Uterus (tissue), 2 donors: ENCODE results near the gene IFITM10.

Experiments used
- CTCF ChIP-seq, 4 experiments: fragments of 200-600 bp in 2 of 4; fragments of 450-650 bp in 2 of 4; sonication (generic) in 2 of 4; IDR thresholded peaks; one replicate each; pipeline ENCODE4 v1.5.1; 2016 to 2019; ENCODE audit warnings: antibody characterized with exemption in 4 of 4, mild to moderate bottlenecking in 2 of 4, moderate library complexity in 1 of 4
- POLR2A ChIP-seq, 2 donors: fragments of 450-650 bp; IDR thresholded peaks; one replicate each; pipeline ENCODE4 v1.6.1; 2016; ENCODE audit warnings: antibody characterized with exemption in 2 of 2, mild to moderate bottlenecking in 1 of 2, moderate library complexity in 1 of 2

DNA sequence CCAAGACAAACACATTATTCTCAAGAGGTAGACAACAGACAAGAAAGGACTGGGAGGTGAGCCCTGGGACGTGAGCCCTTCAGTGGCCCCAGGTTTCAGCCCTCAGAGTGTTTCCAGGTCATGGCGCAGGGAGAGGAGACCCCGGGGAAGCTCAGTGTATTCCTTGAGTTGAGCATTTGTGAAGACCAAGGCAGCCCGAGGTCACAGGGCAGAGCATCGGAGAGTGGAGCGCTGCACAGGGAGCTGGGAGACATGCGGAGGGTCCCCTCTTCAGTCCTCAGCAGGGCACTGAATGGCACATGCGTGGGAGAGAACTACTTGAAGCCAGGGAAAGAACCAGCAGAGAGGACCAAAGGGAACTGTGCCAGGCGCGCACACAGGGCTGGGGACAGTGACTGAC, 41.7 kb downstream of the IFITM10 start:
- no peak for TF ChIP-seq CTCF (IDR thresholded peaks at IDR 0.05)
- TF ChIP-seq POLR2A (IDR thresholded peaks at IDR 0.05), result no peak
